Measurements from ENCODE around the gene SFTA2.
"Not testable (repeated sequence)": the region's sequence is repeated elsewhere in the genome, so short reads cannot be mapped to it uniquely, and the experiment has no call there.

The SFTA2 gene

GRCh38 chr6:30942338-30943060, 10.5 kb upstream of the SFTA2 start:
- DNase-seq (ENCODE audit: low read depth, low spot score), result peak; percentile 90

GRCh38 chr6:30940361-30940986, 8.5 kb upstream of the SFTA2 start, which contains the start of gene MUCL3:
Gene MUCL3, plus strand, starts transcription at chr6:30940973. Its CDS starts 27 bp downstream, at chr6:30941000.
- no peak for DNase-seq (ENCODE audit: low read depth, low spot score)

GRCh38 chr6:30939473-30939872, 7.5 kb upstream of the SFTA2 start:
- no peak for DNase-seq (ENCODE audit: low read depth, low spot score)

GRCh38 chr6:30938730-30939129, 6.8 kb upstream of the SFTA2 start:
- no peak for DNase-seq (ENCODE audit: low read depth, low spot score)

- DNase-seq (ENCODE audit: low read depth, low spot score), result no peak
Observed at GRCh38 chr6:30937265-30937664, 5.3 kb upstream of the SFTA2 start.

GRCh38 chr6:30935018-30935417, 3.0 kb upstream of the SFTA2 start:
- DNase-seq (ENCODE audit: low read depth, low spot score), result no peak

GRCh38 chr6:30932665-30933365, 845 bp upstream of the SFTA2 start:
- DNase-seq (ENCODE audit: low read depth, low spot score), result no peak

GRCh38 chr6:30931272-30931671, 698 bp downstream of the SFTA2 start:
- DNase-seq (ENCODE audit: low read depth, low spot score), result no peak

GRCh38 chr6:30930506-30930905, 1.5 kb downstream of the SFTA2 start:
- no peak for DNase-seq (ENCODE audit: low read depth, low spot score)

- no peak for DNase-seq (ENCODE audit: low read depth, low spot score)
Observed at GRCh38 chr6:30928677-30929076, 3.3 kb downstream of the SFTA2 start.

- not testable (repeated sequence) for DNase-seq (ENCODE audit: low read depth, low spot score)
Observed at GRCh38 chr6:30927080-30927479, 4.9 kb downstream of the SFTA2 start.

GRCh38 chr6:30926644-30927043, 5.3 kb downstream of the SFTA2 start:
- peak; percentile 60 for DNase-seq (ENCODE audit: low read depth, low spot score)

GRCh38 chr6:30924040-30924627, 7.8 kb downstream of the SFTA2 start:
- DNase-seq (ENCODE audit: low read depth, low spot score), result not testable (repeated sequence)

GRCh38 chr6:30922447-30922852, 9.5 kb downstream of the SFTA2 start:
- DNase-seq (ENCODE audit: low read depth, low spot score), result no peak

GRCh38 chr6:30918670-30919069, 13.3 kb downstream of the SFTA2 start:
- DNase-seq (ENCODE audit: low read depth, low spot score), result no peak

GRCh38 chr6:30917487-30917886, 14.5 kb downstream of the SFTA2 start:
- no peak for DNase-seq (ENCODE audit: low read depth, low spot score)

GRCh38 chr6:30917041-30917440, 14.9 kb downstream of the SFTA2 start:
- DNase-seq (ENCODE audit: low read depth, low spot score), result no peak

- DNase-seq (ENCODE audit: low read depth, low spot score), result peak; percentile 81
Observed at GRCh38 chr6:30915591-30915946, 16.4 kb downstream of the SFTA2 start.

GRCh38 chr6:30914854-30915590, 16.9 kb downstream of the SFTA2 start:
- DNase-seq (ENCODE audit: low read depth, low spot score), result peak; percentile 14

GRCh38 chr6:30914076-30914853, 17.7 kb downstream of the SFTA2 start, which contains the start of gene VARS2:
Gene VARS2, plus strand, starts transcription at chr6:30914238. Its CDS starts 599 bp downstream, at chr6:30914837.
- peak; percentile 97 for DNase-seq (ENCODE audit: low read depth, low spot score)

GRCh38 chr6:30913721-30914075, 18.3 kb downstream of the SFTA2 start:
- no peak for DNase-seq (ENCODE audit: low read depth, low spot score)

All from astrocyte of the hippocampus (primary cell).